HepG2 (cell line): Measurements from ENCODE around the gene POLDIP3. TPM values are rescaled to one million over a fixed set of nuclear protein-coding genes. Genes with fewer than 3 reads are reported as not detected.

Source experiments
- ATAC-seq: fragments of 200-7000 bp; cut with Tn5 transposase; 3 replicates; pipeline ENCODE4 v1.9.1; 2020; ENCODE audit warnings: mild to moderate bottlenecking, moderate library complexity
- BruUV-seq: library from RNA; stranded (reverse); fragments of 400-500 nt; replicated peaks from 2 replicates; lab custom pipeline; 2021; lab: Mats Ljungman, UMichigan
- CTCF ChIA-PET: fragments of 300-600 bp; formaldehyde crosslinking; extraction: SDS; loops from one replicate; lab custom pipeline; 2021; ENCODE audit warnings: low total read pairs, inconsistent platforms, low intra/inter-chr PET ratio; lab: Yijun Ruan, JAX
- POLR2A ChIA-PET: fragments of 350-600 bp; sonication (Branson Sonifier 250); formaldehyde crosslinking; loops from one replicate; lab custom pipeline; 2020; ENCODE audit warnings: antibody characterized with exemption, inconsistent platforms; lab: Yijun Ruan, JAX
- DNase-seq: peaks from one replicate; pipeline ENCODE4 v3.0.0-alpha.2; 2015; ENCODE audit warnings: low spot score
- FAIRE-seq: peaks from 3 replicates; lab custom pipeline; 2011; peaks lifted over from hg19 to GRCh38; lab: Jason Lieb, UNC
- H2AFZ ChIP-seq: one replicate; pipeline ENCODE4 v1.6.1; 2011; ENCODE audit warnings: low read length, inconsistent platforms
- H3K27ac ChIP-seq: fragments of 300-600 bp; 3 replicates; pipeline ENCODE4 v1.8.0; 2011; ENCODE audit warnings: mixed run types, mild to moderate bottlenecking, mixed read lengths, low read length, inconsistent platforms; ENCODE audit not compliant: insufficient read depth; ENCODE audit errors: extremely low read length
- H3K27me3 ChIP-seq, 2 experiments: fragments of 200-600 bp in 1 of 2; 2 replicates in 1 of 2; 3 replicates in 1 of 2; pipeline versions ENCODE4 v1.6.0 to v1.8.0; 2011; ENCODE audit warnings: low read length in 2 of 2, mild to moderate bottlenecking in 2 of 2, moderate library complexity in 2 of 2, inconsistent platforms in 1 of 2; ENCODE audit not compliant: insufficient read depth in 2 of 2, control insufficient read depth in 1 of 2
- H3K36me3 ChIP-seq, 2 experiments: fragments of 200-600 bp in 1 of 2; replicated peaks in 1 of 2; 2 replicates in 1 of 2; 3 replicates in 1 of 2; pipeline versions ENCODE4 v1.5.1 to v1.8.0; 2011; ENCODE audit warnings: low read length in 2 of 2, inconsistent platforms in 1 of 2; ENCODE audit not compliant: insufficient read depth in 2 of 2, control insufficient read depth in 1 of 2
- H3K4me1 ChIP-seq: 2 replicates; pipeline ENCODE4 v1.5.1; 2012; ENCODE audit warnings: low read length, inconsistent platforms; ENCODE audit not compliant: insufficient read depth
- H3K4me2 ChIP-seq: 2 replicates; pipeline ENCODE4 v1.6.0; 2011; ENCODE audit warnings: low read depth, low read length, inconsistent platforms
- H3K4me3 ChIP-seq, 3 experiments: fragments of 200-600 bp in 1 of 3; sonication (generic), shearing (Covaris generic) in 1 of 3; replicated peaks in 1 of 3; 2 replicates each; pipeline ENCODE4 v1.5.1; 2011 to 2016; ENCODE audit warnings: low read length in 3 of 3, inconsistent platforms in 2 of 3, low read depth in 2 of 3, mild to moderate bottlenecking in 2 of 3, control low read depth in 1 of 3, mixed read lengths in 1 of 3; ENCODE audit not compliant: insufficient read depth in 1 of 3
- H3K79me2 ChIP-seq: one replicate; pipeline ENCODE4 v1.6.1; 2011; ENCODE audit warnings: low read length, inconsistent platforms; ENCODE audit not compliant: insufficient read depth
- H3K9ac ChIP-seq: 2 replicates; pipeline ENCODE4 v1.6.0; 2011; ENCODE audit warnings: mild to moderate bottlenecking, low read depth, low read length, inconsistent platforms; ENCODE audit not compliant: insufficient read depth
- H3K9me3 ChIP-seq: 2 replicates; pipeline ENCODE4 v1.5.1; 2012; ENCODE audit warnings: mild to moderate bottlenecking, low read length
- H4K20me1 ChIP-seq: 2 replicates; pipeline ENCODE4 v1.6.0; 2011; ENCODE audit warnings: inconsistent platforms, mild to moderate bottlenecking, low read length, moderate library complexity; ENCODE audit not compliant: insufficient read depth
- ADNP ChIP-seq: sonication (generic); formaldehyde crosslinking; IDR thresholded peaks from 2 replicates; pipeline ENCODE4 v1.4.0; 2020; ENCODE audit warnings: missing genetic modification reagents
- GMEB1 ChIP-seq: sonication (generic); formaldehyde crosslinking; IDR thresholded peaks from 2 replicates; pipeline ENCODE4 v1.5.1; 2020; ENCODE audit warnings: missing genetic modification reagents, mild to moderate bottlenecking, borderline replicate concordance
- HOXA9 ChIP-seq: sonication (generic); formaldehyde crosslinking; IDR thresholded peaks from 2 replicates; pipeline ENCODE4 v1.8.1; 2022; ENCODE audit warnings: missing genetic modification reagents, mild to moderate bottlenecking, moderate library complexity, borderline replicate concordance
- LCORL ChIP-seq, 2 experiments: fragments of 450-650 bp in 1 of 2; sonication (generic) in 1 of 2; formaldehyde crosslinking in 1 of 2; IDR thresholded peaks; 2 replicates each; pipeline versions ENCODE4 v1.5.0 to v1.6.1; 2017 to 2020; ENCODE audit warnings: antibody characterized with exemption in 1 of 2, missing genetic modification reagents in 1 of 2
- POLR2G ChIP-seq: fragments of 200-400 bp; formaldehyde crosslinking; IDR thresholded peaks from 2 replicates; pipeline ENCODE4 v1.6.1; 2018; ENCODE audit warnings: mild to moderate bottlenecking, low read depth, low read length, moderate library complexity
- RBFOX2 ChIP-seq: fragments of 200-400 bp; formaldehyde crosslinking; IDR thresholded peaks from 2 replicates; pipeline ENCODE4 v1.6.1; 2017; ENCODE audit warnings: low read depth, mild to moderate bottlenecking, low read length
- SIX1 ChIP-seq: sonication (generic); formaldehyde crosslinking; IDR thresholded peaks from 2 replicates; pipeline ENCODE4 v1.4.0; 2020; ENCODE audit warnings: missing genetic modification reagents, borderline replicate concordance
- ZBTB1 ChIP-seq: sonication (generic); formaldehyde crosslinking; IDR thresholded peaks from 2 replicates; pipeline ENCODE4 v1.4.0; 2020; ENCODE audit warnings: missing genetic modification reagents, borderline replicate concordance
- ZNF101 ChIP-seq: sonication (generic); formaldehyde crosslinking; IDR thresholded peaks from 2 replicates; pipeline ENCODE4 v1.4.0; 2020; ENCODE audit warnings: mild to moderate bottlenecking, low read depth, missing genetic modification reagents, borderline replicate concordance
- ZNF761 ChIP-seq: sonication (generic); formaldehyde crosslinking; conservative IDR thresholded peaks from 2 replicates; pipeline ENCODE4 v1.4.0; 2020; ENCODE audit warnings: mild to moderate bottlenecking, missing genetic modification reagents
- ZNF768 ChIP-seq: sonication (generic); formaldehyde crosslinking; IDR thresholded peaks from 2 replicates; pipeline ENCODE4 v1.4.0; 2020; ENCODE audit warnings: missing genetic modification reagents
- WGBS: methylation state at CpG from one replicate; pipeline ENCODE4 v1.1.6; 2017; ENCODE audit warnings: low lambda C conversion rate; 5-methylcytosine and 5-hydroxymethylcytosine counted together
- in situ Hi-C: cut with HindIII; loops from 2 replicates; pipeline ENCODE4 v1.10.0; 2017; ENCODE audit warnings: low pct_unique_long_range_greater_than_20kb; ENCODE audit not compliant: extremely low pct_ligation_motif_present
- intact Hi-C: fragments of 100-400 bp; cut with micrococcal nuclease; formaldehyde crosslinking; loops from one replicate; pipeline ENCODE4 v1.10.0; 2022; ENCODE audit not compliant: unreplicated experiment
- polyA plus RNA-seq, 8 experiments: library from polyadenylated mRNA; depleted of rRNA in 3 of 8; stranded (reverse) in 7 of 8; unstranded in 1 of 8; fragments of >200 nt; fragmentation: Illumina TruSeq in 4 of 8; extraction: Trizol in 4 of 8; gene quantifications; 2 replicates each; pipeline versions ENCODE4 v1.2.1 to v1.2.3, GENCODE V29; 2011 to 2016; ENCODE audit warnings: low read depth in 4 of 8, missing spikeins in 1 of 8, mixed read lengths in 1 of 8; ENCODE audit not compliant: insufficient read depth in 1 of 8
- total RNA-seq, 5 experiments: library from RNA; depleted of rRNA; stranded (reverse); fragments of >200 nt; fragmentation: Illumina TruSeq; extraction: Trizol; gene quantifications; 2 replicates each; pipeline ENCODE4 v1.2.3, GENCODE V29; 2016; ENCODE audit warnings: low read depth in 1 of 5

The POLDIP3 gene
- total and polyA plus RNA-seq, 2 of the 13 experiments (the other 11 are each of a cell fraction or from before 2014, with no cell fraction given): 45.8 to 47.4 TPM

GRCh38 chr22:42639541-42640241, 25.0 kb upstream of the POLDIP3 start:
- no TSS peak for BruUV-seq
- H3K27me3 ChIP-seq: no peaks in the 10 kb centered on the region
- 97% methylated on average over 9 of the region's 9 CpGs for WGBS
- H3K36me3 ChIP-seq: peaks cover 9 to 26% of the 10 kb centered on the region in 2 experiments; a peak in 4 of 5 replicates
- H3K9me3 ChIP-seq: no peaks in the 10 kb centered on the region
- no peak overlapping the region for H2AFZ ChIP-seq
- FAIRE-seq: no peak
- H3K27ac ChIP-seq: peak overlapping the region; percentile 38
- no peak for TF ChIP-seq ZBTB1 (CRISPR knock-in tag)
- no peak for TF ChIP-seq ZNF761 (CRISPR knock-in tag)
- no peak for TF ChIP-seq ZNF101 (CRISPR knock-in tag)
- TF ChIP-seq POLR2G: peak; percentile 41; the same call in 1 of the 2 replicates
- TF ChIP-seq RBFOX2: peak; percentile 27; the same call in 1 of the 2 replicates
- TF ChIP-seq SIX1: no peak
- no peak for TF ChIP-seq ADNP (CRISPR knock-in tag)
- H3K9ac ChIP-seq: no peak overlapping the region
- peaks cover 60% of the 10 kb centered on the region for H3K4me1 ChIP-seq
- H4K20me1 ChIP-seq: peaks cover 18% of the 10 kb centered on the region
- no peak for ATAC-seq
- CTCF ChIA-PET: no interaction called here
- POLR2A ChIA-PET: no interaction called here
- in situ Hi-C loops: no loop called here
- H3K4me3 ChIP-seq: no peak overlapping the region
- H3K79me2 ChIP-seq: peaks cover 66% of the 10 kb centered on the region
- DNase-seq: no peak
- no peak overlapping the region; the same call in 1 of the 2 replicates for H3K4me2 ChIP-seq
- intact Hi-C loops: loop anchor here (10.0 kb wide), 2 partner anchors 165 to 215 kb away; partner anchors contain the start of gene ARFGAP3

DNA sequence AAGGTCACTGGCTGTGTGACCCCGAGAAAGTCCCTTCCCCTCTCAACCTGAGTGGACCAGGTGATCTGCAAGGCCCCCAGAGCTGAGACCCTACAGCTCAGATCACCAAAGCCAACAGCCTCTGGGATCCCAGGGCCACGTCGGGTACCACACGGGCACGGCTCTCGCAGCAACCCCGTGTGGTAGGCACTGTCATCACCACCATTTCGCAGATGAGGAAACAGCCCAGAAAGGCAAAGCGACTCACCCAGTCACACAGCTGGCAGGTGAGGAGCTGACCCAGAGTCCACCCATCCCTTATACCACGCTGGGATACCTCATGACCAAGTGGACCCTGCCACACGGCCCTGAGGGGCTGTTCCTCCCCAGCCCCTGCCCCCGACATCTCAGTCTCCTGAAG, 22.9 kb upstream of the POLDIP3 start:
- Histone ChIP-seq H3K4me3 (no peak overlapping the region), H3K27ac (peak overlapping the region; percentile 27), H3K9ac (no peak overlapping the region), H3K9me3 (no peaks in the 10 kb centered on the region), H3K4me1 (peaks cover 55% of the 10 kb centered on the region), H3K79me2 (peaks cover 52% of the 10 kb centered on the region), H2AFZ (no peak overlapping the region), H3K4me2 (no peak overlapping the region), H3K36me3 (peaks cover 13 to 41% of the 10 kb centered on the region in 2 experiments; a peak in 4 of 5 replicates), H4K20me1 (peaks cover 24% of the 10 kb centered on the region), H3K27me3 (no peaks in the 10 kb centered on the region)
- FAIRE-seq: no peak
- ATAC-seq: no peak
- DNase-seq: no peak
- POLR2A ChIA-PET: interaction anchor here (0.6 to 1.2 kb wide), 4 partner anchors 10 to 37 kb away, joined by 3 to 4 read pairs (median 3); partner anchors contain the start of gene CYB5R3
- in situ Hi-C loops: no loop called here
- intact Hi-C loops: no loop called here
- CTCF ChIA-PET: no interaction called here
- WGBS: 93% methylated on average over 3 of the region's 12 CpGs
- no TSS peak for BruUV-seq
- TF ChIP-seq ZNF768 (CRISPR knock-in tag): peak; percentile 80; the same call in 1 of the 2 replicates
- TF ChIP-seq POLR2G: peak; percentile 31; the same call in 1 of the 2 replicates
- TF ChIP-seq HOXA9 (CRISPR knock-in tag): no peak
- TF ChIP-seq LCORL (IDR thresholded peaks at IDR 0.05): no peak
- TF ChIP-seq LCORL (CRISPR knock-in tag; IDR thresholded peaks at IDR 0.05): no peak
- no peak for TF ChIP-seq GMEB1
